Measurements from ENCODE around the gene EEF1AKMT2.
"Not testable (repeated sequence)": the region's sequence is repeated elsewhere in the genome, so short reads cannot be mapped to it uniquely, and the experiment has no call there.

EEF1AKMT2 gene

DNA sequence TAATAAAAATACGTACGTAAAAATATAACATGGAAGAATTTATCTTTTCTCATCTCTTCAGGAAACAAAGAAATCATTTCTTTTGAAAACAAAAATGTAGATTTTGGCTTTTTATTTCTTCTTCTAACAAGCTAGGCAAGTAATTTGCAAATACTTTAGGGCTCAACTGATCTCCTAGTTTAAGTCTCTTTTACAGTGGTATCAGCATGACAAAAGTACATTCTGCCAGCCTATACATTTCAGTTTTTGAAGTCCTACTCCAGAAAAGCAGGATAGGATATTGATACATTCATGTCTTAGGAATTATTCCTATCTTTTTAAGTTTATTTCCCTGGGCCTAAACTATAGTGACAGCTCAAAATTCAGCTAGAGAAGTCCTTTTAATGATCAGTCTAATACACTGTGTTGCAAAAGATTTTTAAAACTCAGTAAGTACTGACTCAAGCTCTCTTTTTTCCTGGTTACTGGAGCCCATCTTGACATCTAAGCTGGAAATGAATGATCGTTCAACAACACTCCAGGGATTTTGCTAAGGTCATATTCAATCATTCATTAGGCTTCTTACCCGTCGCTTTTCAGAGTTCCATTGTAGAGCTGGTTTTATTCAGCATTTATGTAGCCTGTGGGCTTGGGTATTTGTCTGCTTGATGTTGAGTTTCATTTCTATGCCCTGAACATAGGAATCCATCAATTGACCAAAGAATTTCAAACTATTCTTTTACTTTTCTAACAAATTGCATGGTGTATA lies 35.4 kb downstream of the EEF1AKMT2 start:
- H3K4me3 ChIP-seq (ENCODE audit: low read depth, low read length) = no peak overlapping the region

GRCh38 chr10:124755581-124755980 lies 36.1 kb downstream of the EEF1AKMT2 start:
- no peak overlapping the region for H3K4me3 ChIP-seq (ENCODE audit: low read depth, low read length)

- no peak overlapping the region for H3K4me3 ChIP-seq (ENCODE audit: low read depth, low read length)
These were observed 37.5 kb downstream of the EEF1AKMT2 start for GRCh38 chr10:124754227-124754626.

GRCh38 chr10:124748953-124749645 lies 42.6 kb downstream of the EEF1AKMT2 start:
- no peak overlapping the region for H3K4me3 ChIP-seq (ENCODE audit: low read depth, low read length)

DNA sequence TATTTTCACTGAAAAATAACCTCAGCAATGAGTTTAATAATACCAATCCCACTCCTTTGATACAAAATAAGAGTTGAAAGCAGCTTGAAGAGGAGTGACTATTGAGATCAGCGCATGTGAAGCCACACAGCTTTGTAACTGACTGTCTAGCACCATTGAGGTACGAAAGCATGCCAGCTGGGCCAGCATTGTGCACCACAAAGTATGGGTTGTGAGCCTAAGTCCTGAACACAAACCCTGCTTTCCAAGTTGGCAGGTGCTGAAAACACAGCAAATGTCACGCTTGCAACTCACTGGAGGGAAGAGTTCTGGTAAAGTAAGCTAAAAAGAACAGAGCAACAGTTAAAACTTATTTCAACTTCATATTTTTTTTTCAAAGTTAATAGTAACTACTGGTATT lies 43.5 kb downstream of the EEF1AKMT2 start:
- H3K4me3 ChIP-seq (ENCODE audit: low read depth, low read length) = no peak overlapping the region

GRCh38 chr10:124747745-124748144 lies 43.9 kb downstream of the EEF1AKMT2 start:
- H3K4me3 ChIP-seq (ENCODE audit: low read depth, low read length) = no peak overlapping the region

DNA sequence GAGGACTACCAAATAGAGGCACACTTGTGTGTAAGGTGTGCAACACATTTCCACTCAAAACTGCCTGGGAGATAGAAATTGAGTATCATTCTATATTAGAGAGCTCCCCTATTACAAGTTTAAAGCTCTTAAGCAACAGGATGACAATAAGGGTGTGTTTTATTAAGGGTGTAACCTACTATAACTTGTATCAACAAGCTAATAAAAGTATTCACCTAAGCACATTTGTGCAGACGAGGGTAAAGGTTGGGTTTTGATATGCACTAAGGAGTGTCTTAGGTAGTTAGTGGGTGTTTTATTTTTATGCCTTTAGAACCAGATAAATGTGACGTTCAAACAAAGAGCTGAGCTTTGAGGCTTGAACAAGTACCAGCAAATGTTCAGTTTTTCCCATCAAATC lies 44.7 kb downstream of the EEF1AKMT2 start:
- H3K4me3 ChIP-seq (ENCODE audit: low read depth, low read length) = no peak overlapping the region

- not testable (repeated sequence) for H3K4me3 ChIP-seq (ENCODE audit: low read depth, low read length)
These were observed 45.2 kb downstream of the EEF1AKMT2 start for GRCh38 chr10:124746447-124746846.

DNA sequence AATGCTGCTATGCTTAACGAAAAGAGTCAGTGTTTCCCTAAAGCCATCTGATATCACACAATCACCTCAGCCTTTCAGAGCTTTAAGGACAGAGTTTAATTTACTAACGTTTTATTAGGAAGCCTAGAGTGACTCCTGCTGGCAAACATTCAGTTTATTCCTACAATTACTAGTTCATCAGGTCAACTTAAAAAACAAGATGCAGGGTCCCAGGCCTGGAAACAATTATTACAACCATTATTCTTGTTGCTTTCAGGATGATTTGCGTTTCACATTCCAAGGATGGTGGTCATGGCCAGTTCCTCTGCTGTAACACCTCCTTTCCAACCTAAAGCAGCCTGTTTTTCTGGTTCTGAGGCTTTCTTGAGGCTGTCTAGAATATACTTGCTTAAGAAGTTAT lies 46.0 kb downstream of the EEF1AKMT2 start:
- H3K4me3 ChIP-seq (ENCODE audit: low read depth, low read length) = no peak overlapping the region

GRCh38 chr10:124745252-124745651 lies 46.4 kb downstream of the EEF1AKMT2 start:
- no peak overlapping the region for H3K4me3 ChIP-seq (ENCODE audit: low read depth, low read length)

DNA sequence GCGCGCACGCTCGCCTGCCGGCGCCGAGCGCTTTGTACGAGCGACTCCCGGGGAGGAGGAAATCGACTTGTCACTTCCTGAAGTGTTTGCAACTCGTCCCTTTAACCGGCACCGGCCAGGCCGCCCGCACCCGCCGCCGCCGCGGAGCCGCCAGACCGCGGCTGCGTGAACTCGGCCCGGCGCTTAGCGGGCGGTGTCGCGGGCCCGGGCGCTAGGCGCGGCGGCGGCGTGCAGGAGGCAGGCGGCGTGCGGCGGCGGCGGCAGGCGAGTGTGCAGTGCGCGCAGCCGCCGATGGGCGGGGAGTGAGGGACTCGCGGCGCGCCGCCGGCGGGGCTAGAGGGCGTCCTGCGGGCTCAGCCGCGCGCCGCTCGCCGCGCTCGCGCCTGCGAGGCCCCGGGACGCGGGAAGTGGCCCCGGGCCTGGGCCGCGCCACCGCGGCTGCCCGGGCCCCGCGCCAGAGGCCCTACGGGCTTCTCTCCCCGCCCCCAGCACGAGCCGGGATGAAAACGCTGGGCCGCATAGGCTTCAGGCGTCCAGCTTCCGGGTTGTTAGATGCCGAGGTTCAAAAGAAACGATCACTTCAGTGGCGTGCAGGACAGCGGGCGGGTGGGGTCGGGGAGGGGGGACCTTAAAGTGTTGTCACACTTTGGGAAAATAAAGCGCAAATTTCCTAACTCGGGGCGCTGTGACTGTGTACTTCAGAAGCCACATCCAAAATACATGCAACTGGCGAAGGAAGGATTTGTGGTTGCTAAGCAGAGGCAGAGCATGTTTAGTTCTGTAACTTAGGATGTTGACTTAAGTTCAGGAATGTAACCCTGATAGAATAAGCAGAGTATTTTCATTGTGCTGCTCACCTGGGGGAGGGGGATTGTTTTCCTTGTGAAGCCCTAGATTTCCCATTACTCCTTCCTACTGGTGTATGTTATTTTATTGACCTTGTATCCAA lies 47.3 kb downstream of the EEF1AKMT2 start, which contains the start of gene FAM53B:
Gene FAM53B, minus strand, starts transcription at position 277 of the 949 bp plus-strand sequence. CDS start 37,665 bp downstream, outside the sequence.
- H3K4me3 ChIP-seq (ENCODE audit: low read depth, low read length) = peak within 1 kb of the TSS; percentile 52

DNA sequence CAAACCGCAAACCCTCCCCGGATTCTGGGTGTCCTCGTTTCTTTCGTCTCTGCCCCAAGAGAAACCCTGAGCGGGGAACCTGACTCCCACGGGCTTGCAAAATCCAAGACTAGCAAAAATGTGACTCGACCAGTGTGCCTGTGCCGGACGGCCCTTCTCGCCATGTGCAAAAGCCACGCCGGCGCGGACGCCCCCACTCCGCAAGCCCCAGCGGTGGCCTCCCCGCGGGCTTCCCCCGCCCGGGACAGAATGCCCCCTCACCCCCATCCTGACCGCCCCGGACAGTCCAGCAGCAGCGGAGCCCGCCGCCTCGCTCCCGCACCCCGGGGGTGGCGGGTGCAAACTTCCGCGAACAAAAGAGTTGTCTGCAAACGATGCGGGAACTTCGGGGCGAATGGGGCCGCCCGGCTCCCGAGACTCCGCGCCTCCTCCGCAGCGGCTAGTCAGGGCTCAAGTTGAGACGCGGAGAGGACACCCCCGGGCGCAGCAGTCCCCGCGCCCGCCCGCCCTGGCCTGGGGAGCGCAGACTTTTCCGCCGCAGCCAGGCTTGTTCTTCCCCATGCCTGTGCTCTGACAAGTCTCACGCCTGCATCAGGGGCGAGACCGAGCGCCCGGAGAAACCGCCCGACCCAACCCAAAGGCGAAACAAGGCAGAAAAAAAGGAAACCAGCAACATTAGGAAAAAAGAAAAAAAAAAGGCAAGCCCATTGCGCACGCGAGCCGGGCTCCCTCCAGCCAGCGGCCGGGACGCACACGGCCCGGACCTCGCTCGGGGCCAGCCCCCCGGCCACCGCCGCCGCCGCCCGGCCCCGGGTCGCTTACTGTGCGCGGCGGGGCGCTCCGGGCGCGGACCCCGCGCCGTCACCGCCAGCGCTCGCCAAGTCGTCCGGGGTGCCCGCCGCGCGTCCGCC lies 48.2 kb downstream of the EEF1AKMT2 start:
- peak overlapping the region; percentile 52 for H3K4me3 ChIP-seq (ENCODE audit: low read depth, low read length)

GRCh38 chr10:124742413-124743190 lies 49.1 kb downstream of the EEF1AKMT2 start:
- H3K4me3 ChIP-seq (ENCODE audit: low read depth, low read length) = peak overlapping the region; percentile 52

GRCh38 chr10:124741922-124742412 lies 49.7 kb downstream of the EEF1AKMT2 start:
- H3K4me3 ChIP-seq (ENCODE audit: low read depth, low read length) = no peak overlapping the region

DNA sequence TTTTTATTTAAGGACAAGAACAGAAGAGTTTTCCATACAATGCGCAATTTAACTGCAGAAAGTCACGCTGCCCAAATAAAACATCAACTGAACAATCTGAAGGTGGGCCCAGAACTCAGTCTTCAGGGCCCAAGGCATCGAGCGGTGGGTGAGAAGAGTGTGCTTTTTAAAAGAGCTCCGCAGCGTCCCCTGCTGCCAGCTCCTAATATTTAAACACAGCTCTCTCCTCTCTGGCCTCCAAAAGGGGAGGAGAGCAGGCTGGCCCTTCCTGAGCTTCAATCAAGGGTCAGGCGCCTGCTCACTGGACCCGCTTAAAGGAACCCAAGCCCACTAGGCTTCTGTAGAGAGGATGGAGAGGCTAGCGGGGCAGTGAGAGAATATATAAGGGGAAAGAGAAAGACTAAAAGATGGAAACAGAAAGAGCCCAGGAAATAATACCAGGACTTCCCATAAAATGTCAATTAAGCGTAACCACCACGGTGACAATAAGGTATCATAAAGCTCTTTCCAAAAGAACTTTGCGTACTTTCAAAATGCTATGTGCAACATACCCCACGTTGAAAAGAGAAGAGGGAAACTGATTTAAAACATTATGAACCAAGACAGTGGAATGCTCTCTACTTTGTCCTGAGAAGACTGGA lies 50.3 kb downstream of the EEF1AKMT2 start:
- H3K4me3 ChIP-seq (ENCODE audit: low read depth, low read length) = no peak overlapping the region

- H3K4me3 ChIP-seq (ENCODE audit: low read depth, low read length) = no peak overlapping the region
These were observed 51.1 kb downstream of the EEF1AKMT2 start for GRCh38 chr10:124740369-124741280.

- H3K4me3 ChIP-seq (ENCODE audit: low read depth, low read length) = no peak overlapping the region
These were observed 51.7 kb downstream of the EEF1AKMT2 start for GRCh38 chr10:124739986-124740368.

Data from iPS-11a (cell line).